ENCODE data around the gene SLU7.

DNA sequence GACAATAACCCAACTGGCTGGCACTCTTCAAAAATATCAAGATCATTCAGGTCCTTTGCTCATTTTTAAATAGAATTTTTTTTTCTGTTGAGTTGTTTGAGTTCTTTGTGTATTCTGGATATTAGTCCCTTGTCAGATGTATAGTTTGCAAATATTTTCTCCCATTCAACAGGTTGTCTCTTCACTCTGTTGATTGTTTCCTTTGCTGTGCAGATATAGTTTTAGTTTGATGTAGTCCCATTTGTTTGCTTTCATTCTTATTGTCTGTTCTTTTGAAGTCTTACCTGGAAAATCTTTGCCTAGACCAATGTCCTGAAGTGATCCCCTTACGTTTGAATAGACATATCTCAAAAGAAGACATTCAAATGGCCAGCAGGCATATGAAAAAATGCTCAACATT lies 25.5 kb upstream of the SLU7 start:
- TF ChIP-seq, protein P1, sequence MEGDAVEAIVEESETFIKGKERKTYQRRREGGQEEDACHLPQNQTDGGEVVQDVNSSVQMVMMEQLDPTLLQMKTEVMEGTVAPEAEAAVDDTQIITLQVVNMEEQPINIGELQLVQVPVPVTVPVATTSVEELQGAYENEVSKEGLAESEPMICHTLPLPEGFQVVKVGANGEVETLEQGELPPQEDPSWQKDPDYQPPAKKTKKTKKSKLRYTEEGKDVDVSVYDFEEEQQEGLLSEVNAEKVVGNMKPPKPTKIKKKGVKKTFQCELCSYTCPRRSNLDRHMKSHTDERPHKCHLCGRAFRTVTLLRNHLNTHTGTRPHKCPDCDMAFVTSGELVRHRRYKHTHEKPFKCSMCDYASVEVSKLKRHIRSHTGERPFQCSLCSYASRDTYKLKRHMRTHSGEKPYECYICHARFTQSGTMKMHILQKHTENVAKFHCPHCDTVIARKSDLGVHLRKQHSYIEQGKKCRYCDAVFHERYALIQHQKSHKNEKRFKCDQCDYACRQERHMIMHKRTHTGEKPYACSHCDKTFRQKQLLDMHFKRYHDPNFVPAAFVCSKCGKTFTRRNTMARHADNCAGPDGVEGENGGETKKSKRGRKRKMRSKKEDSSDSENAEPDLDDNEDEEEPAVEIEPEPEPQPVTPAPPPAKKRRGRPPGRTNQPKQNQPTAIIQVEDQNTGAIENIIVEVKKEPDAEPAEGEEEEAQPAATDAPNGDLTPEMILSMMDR (IDR thresholded peaks at IDR 0.05) = no peak
- TF ChIP-seq POLR2A (IDR thresholded peaks at IDR 0.05) = no peak

All from body of pancreas (tissue), 4 donors.